HG02678 (cell line): ENCODE measurements around the gene EQTN.

Experiments used
- ATAC-seq: cut with Tn5 transposase; IDR thresholded peaks from one replicate; pipeline ENCODE4 v1.9.1; 2021; ENCODE audit warnings: mild to moderate bottlenecking, moderate library complexity; ENCODE audit not compliant: unreplicated experiment

EQTN gene

GRCh38 chr9:27297050-27297449 lies at the start of gene EQTN:
EQTN (minus strand) TSS chr9:27297150; CDS start chr9:27297055, 95 bp downstream.
- no peak for ATAC-seq

GRCh38 chr9:27344776-27345175 lies 47.8 kb upstream of the EQTN start:
- no peak for ATAC-seq

DNA sequence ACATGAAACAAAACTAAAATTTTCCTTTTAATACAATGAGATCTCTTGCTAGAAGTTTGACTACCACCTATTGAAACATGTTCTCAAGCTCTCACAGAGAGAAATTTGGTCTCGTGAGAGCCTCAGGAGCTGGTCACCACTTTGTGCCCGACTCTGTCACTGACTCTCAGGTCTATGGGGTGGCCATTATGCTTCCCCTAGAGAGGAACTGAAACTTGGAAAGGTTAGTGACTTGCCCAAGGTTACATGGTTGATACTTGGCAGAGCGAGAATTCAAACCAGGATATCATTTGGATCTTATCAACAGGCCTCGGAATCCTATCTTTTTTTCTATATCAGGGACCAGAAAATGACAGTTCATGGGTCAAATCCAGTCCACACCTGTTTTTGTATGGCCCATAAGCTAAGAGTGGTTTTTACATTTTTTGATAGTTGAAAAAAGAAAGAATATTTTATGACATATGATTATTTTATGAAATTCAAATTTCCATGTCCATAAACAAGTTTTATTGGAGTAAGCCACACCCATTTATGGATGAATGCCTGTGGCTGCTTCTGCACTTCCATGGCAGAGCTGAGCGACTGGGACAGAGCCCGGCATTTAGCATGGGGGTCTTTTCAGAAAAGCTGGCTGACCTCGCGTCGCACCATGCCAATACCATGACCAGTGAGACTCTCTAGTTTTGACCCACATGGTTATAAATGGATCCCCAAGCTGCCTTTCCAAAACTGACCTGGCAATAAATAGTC lies 44.8 kb upstream of the EQTN start:
- no peak for ATAC-seq

DNA sequence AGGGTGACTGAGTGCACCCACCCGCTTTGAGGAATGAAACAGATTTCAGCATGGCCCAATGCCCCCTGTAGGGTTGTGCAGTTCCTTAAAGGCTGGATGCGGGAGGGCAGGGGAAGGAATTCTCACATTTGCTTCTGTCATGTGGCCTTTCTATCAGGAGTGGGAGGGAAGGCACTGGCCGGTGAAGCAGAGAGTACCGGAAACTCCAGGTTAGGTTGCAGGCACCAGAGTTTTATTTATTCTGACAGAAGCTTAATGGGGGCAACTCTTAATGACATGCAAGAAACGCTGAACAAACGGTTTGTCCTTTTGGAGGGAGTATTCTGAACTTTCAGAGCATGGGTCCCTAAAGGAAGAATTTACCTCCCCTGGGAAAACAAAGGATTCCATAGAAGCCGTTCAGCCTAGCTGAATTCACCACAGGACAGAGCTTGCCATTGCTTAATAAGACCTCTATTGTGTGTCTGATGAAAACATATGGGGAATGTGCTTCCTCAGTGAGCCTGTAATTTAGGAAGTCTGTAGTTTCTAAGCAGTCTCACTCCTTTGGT lies 44.1 kb upstream of the EQTN start:
- ATAC-seq = no peak

- ATAC-seq = no peak
Observed at GRCh38 chr9:27340285-27340674, 43.3 kb upstream of the EQTN start.

- ATAC-seq = no peak
Observed at GRCh38 chr9:27339661-27340284, 42.8 kb upstream of the EQTN start.

DNA sequence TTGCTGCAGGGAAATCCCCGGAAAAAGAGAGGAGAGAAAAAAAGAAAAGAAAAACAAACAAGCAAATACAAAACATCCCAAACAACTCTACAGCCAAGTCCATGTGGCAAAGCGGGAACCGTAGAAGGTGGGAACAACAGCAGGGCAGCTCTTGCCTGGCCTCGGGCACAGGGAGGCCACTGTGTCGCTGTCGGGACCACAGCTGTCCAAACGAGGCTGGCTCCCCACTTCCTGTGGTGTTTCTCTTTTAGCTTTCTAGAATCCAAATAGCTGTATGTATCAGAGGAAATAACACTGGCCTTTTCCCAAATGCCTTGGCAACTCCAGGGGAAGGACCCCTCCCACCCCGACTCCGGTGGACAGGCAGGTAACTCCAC lies 41.6 kb upstream of the EQTN start:
- ATAC-seq = no peak

DNA sequence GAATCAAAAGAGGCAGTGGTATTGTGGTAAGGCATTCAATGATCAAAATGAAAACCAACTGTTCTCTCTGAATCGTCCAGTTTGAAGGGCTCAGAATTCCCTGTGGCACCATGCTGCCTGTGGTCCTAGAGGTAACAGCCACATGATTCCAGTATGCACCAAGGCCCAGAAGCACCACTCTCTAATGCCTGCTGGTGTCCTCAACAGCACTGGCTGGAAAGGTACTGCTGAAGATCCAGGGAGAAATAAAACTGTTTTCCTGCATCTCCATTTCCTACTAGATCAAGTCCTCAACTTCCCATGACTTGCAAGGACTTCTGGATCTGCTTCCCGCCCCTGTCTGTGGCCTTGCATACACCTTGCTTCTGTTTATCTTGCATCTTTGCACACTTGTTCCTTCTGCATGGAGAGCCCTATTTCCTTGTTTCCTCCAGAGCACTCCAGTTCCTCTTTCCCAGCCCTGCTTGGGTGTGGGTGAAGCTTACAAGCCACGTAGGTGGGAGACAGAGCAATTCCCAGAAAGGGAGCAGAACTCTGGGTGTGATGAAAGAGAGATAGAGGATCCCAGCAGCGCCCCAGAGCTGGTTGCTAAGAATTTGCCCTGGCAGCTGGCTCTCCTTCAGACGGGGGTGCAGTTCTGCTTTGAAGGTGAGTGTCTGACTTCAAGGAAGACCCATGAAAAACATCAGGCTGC lies 41.0 kb upstream of the EQTN start:
- no peak for ATAC-seq

GRCh38 chr9:27337236-27337635 lies 40.3 kb upstream of the EQTN start:
- no peak for ATAC-seq

- no peak for ATAC-seq
Observed at GRCh38 chr9:27336829-27337228, 39.9 kb upstream of the EQTN start.

- no peak for ATAC-seq
Observed at GRCh38 chr9:27336126-27336525, 39.2 kb upstream of the EQTN start.

GRCh38 chr9:27335075-27335474 lies 38.1 kb upstream of the EQTN start:
- no peak for ATAC-seq

GRCh38 chr9:27333241-27334052 lies 36.5 kb upstream of the EQTN start:
- peak; percentile 77 for ATAC-seq

- ATAC-seq = no peak
Observed at GRCh38 chr9:27331393-27331792, 34.4 kb upstream of the EQTN start.

DNA sequence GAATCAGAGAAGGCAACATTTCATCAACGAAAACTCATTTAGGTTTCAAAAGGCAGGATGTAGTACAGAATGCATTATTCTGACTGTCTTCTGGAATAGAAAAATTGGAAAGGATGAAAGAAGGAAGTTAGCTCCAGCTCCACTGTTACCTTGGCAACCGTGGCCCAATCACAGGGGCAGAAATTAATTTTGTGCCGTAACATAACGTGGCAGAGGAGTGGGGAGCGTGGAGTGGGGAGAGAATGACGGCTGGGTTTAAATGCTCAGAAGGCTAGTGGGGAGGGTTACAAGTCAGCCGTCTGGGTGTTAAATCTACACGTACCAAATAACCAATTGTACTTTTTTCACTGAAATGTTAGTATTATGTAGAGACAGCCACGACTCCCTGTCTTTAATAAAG lies 32.3 kb upstream of the EQTN start:
- ATAC-seq = no peak

- ATAC-seq = no peak
Observed at GRCh38 chr9:27328483-27328882, 31.5 kb upstream of the EQTN start.

GRCh38 chr9:27311184-27311583 lies 14.2 kb upstream of the EQTN start:
- no peak for ATAC-seq

DNA sequence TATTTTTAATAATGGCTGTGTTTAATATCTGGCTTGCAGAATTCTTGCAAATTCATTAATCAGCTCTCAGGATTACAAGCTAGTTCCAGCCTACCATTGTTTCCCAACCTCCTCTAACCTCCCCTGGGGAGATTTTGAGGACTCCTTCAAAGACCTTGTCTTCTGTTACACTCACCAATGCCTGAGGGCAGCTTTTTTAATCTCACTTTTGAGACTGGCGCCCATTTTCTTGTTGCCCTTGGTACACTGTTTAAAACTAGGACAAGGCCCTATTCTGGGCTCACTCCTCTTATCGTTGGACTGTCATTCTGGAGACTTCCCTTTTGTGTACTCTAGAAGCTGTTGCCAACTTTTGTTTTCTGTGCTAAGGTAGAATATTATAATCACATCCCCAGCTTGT lies 13.6 kb upstream of the EQTN start:
- ATAC-seq = no peak

- no peak for ATAC-seq
Observed at GRCh38 chr9:27308691-27309390, 11.9 kb upstream of the EQTN start.

DNA sequence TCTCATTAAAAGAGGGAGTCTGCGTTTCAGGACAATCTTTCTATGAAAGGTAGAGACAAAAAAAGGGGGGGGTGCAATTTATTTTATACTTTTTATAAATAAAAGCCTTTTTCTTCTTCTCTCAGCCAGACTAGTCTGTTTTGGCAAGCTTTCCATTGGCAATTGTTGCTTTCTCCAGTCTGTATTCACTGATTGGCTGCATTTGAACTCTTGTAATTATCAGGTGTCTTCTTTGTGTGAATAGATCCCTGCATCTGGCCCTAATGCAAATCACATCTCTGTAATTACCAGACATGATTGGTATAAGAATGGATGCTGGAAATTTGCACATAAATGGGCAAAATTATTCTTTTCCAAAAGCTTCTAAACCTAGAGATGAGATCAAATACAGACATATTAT lies 7.6 kb upstream of the EQTN start:
- no peak for ATAC-seq
